GM12878 (cell line): Measurements from ENCODE around the gene CHMP1A. TPM values are rescaled to one million over a fixed set of nuclear protein-coding genes. Genes with fewer than 3 reads are reported as not detected.

Source experiments
- CBX3 ChIP-seq: fragments of 200-600 bp; sonication (generic); IDR thresholded peaks from 2 replicates; pipeline ENCODE4 v1.6.1; 2016; ENCODE audit warnings: low read depth, borderline replicate concordance
- FOS ChIP-seq: IDR thresholded peaks from 3 replicates; pipeline ENCODE4 v1.6.1; 2011; ENCODE audit warnings: borderline replicate concordance; ENCODE audit not compliant: insufficient read length; ENCODE audit errors: extremely low read depth
- FOXM1 ChIP-seq: IDR thresholded peaks from 2 replicates; pipeline ENCODE4 v1.6.1; 2012; ENCODE audit warnings: low read depth, mild to moderate bottlenecking, inconsistent platforms, low read length, moderate library complexity
- GABPA ChIP-seq: IDR thresholded peaks from 2 replicates; pipeline ENCODE4 v1.6.1; 2014; ENCODE audit warnings: antibody characterized with exemption, low read depth, mild to moderate bottlenecking, inconsistent platforms
- GATAD2B ChIP-seq: fragments of 450-650 bp; conservative IDR thresholded peaks from 2 replicates; pipeline ENCODE4 v1.6.1; 2017; ENCODE audit warnings: low read depth, mild to moderate bottlenecking, moderate library complexity
- JUNB ChIP-seq: IDR thresholded peaks from 2 replicates; pipeline ENCODE4 v1.6.1; 2016; ENCODE audit warnings: antibody characterized with exemption, mild to moderate bottlenecking
- MEF2A ChIP-seq: IDR thresholded peaks from 2 replicates; pipeline ENCODE4 v1.6.1; 2011; ENCODE audit warnings: low read depth, mild to moderate bottlenecking, low read length, moderate library complexity; ENCODE audit not compliant: insufficient read depth
- MEF2B ChIP-seq: fragments of 450-650 bp; IDR thresholded peaks from 2 replicates; pipeline ENCODE4 v1.6.1; 2018; ENCODE audit warnings: mild to moderate bottlenecking, moderate library complexity; ENCODE audit not compliant: partially characterized antibody, poor library complexity, severe bottlenecking
- NFYA ChIP-seq: IDR thresholded peaks from 2 replicates; pipeline ENCODE4 v1.6.1; 2011; ENCODE audit warnings: low read depth, mild to moderate bottlenecking, low read length, improper control_type of control experiment, borderline replicate concordance
- NR2F1 ChIP-seq: fragments of 450-650 bp; conservative IDR thresholded peaks from 2 replicates; pipeline ENCODE4 v1.6.1; 2017; ENCODE audit warnings: mild to moderate bottlenecking
- PAX8 ChIP-seq: fragments of 450-650 bp; IDR thresholded peaks from 2 replicates; pipeline ENCODE4 v1.6.1; 2017; ENCODE audit warnings: mild to moderate bottlenecking, moderate library complexity
- REST ChIP-seq: IDR thresholded peaks from 2 replicates; pipeline ENCODE4 v1.6.1; 2012; ENCODE audit warnings: mild to moderate bottlenecking, low read depth, low read length
- SUPT20H ChIP-seq: IDR thresholded peaks from 2 replicates; pipeline ENCODE4 v1.6.1; 2011; ENCODE audit warnings: low read depth, mild to moderate bottlenecking, low read length, moderate library complexity, borderline replicate concordance; ENCODE audit not compliant: control insufficient read depth
- USF1 ChIP-seq: IDR thresholded peaks from 2 replicates; pipeline ENCODE4 v1.6.1; 2011; ENCODE audit warnings: borderline replicate concordance, low read depth, mild to moderate bottlenecking, moderate library complexity, mixed read lengths, low read length; ENCODE audit not compliant: insufficient read depth; ENCODE audit errors: extremely low read length
- USF2 ChIP-seq: IDR thresholded peaks from 2 replicates; pipeline ENCODE4 v1.6.1; 2011; ENCODE audit warnings: low read depth, low read length, improper control_type of control experiment, borderline replicate concordance
- ZBED1 ChIP-seq: IDR thresholded peaks from 2 replicates; pipeline ENCODE4 v1.6.1; 2016; ENCODE audit warnings: borderline replicate concordance
- ZNF687 ChIP-seq: fragments of 450-650 bp; IDR thresholded peaks from 2 replicates; pipeline ENCODE4 v1.6.1; 2017; ENCODE audit warnings: mild to moderate bottlenecking, moderate library complexity
- polyA plus RNA-seq, 11 experiments: library from polyadenylated mRNA; depleted of rRNA in 4 of 11; unstranded in 6 of 11; stranded (reverse) in 5 of 11; fragments of >200 nt; fragmentation: Nextera tagmentation in 4 of 11; fragmentation: Illumina TruSeq in 1 of 11; extraction: Ambion mirVana in 4 of 11; extraction: Trizol in 1 of 11; gene quantifications; 1 replicate in 1 of 11; 2 replicates in 10 of 11; pipeline versions ENCODE4 v1.2.1 to v1.2.3, GENCODE V29; 2011 to 2016; ENCODE audit warnings: inconsistent platforms in 2 of 11, missing spikeins in 2 of 11, low read depth in 1 of 11
- total RNA-seq, 4 experiments: library from RNA; depleted of rRNA in 3 of 4; stranded (reverse); fragments of >200 nt in 3 of 4; fragmentation: Illumina TruSeq in 1 of 4; extraction: Trizol in 1 of 4; gene quantifications; 2 replicates each; pipeline versions ENCODE4 v1.2.1 to v1.2.3, GENCODE V29; 2013 to 2021

Gene CHMP1A
- total and polyA plus RNA-seq, 10 of the 15 experiments (the other 5 are each of a cell fraction or from before 2014, with no cell fraction given), result 1.0 to 86.7 (median 54.7) TPM

- no peak for TF ChIP-seq REST
- TF ChIP-seq GATAD2B, result no peak; the same call in 1 of the 2 replicates
- TF ChIP-seq ZNF687, result no peak
- TF ChIP-seq FOS, result no peak
- TF ChIP-seq NR2F1, result peak; percentile 75
- peak; percentile 11; the same call in 1 of the 2 replicates for TF ChIP-seq USF2
- no peak for TF ChIP-seq PAX8
- no peak for TF ChIP-seq CBX3
- no peak for TF ChIP-seq FOXM1
- no peak for TF ChIP-seq NFYA
- TF ChIP-seq GABPA, result no peak
- no peak for TF ChIP-seq ZBED1
- TF ChIP-seq MEF2B, result peak; percentile 11
- TF ChIP-seq SUPT20H, result no peak
- no peak for TF ChIP-seq USF1
- TF ChIP-seq MEF2A, result no peak
- TF ChIP-seq JUNB, result no peak
These were observed 29.8 kb upstream of the CHMP1A start (continued) for GRCh38 chr16:89687092-89687940.
